SU-DHL-6 (cell line): ENCODE data around the gene ARHGAP28.

ENCODE experiments used
- H2AFZ ChIP-seq: fragments of 200-600 bp; sonication (generic); 2 replicates; pipeline ENCODE4 v1.6.1; 2014; ENCODE audit warnings: low read depth, mild to moderate bottlenecking, moderate library complexity, mixed read lengths, antibody characterized with exemption, low read length; ENCODE audit not compliant: severe bottlenecking
- H3F3A ChIP-seq: fragments of 200-600 bp; shearing (Covaris generic); 2 replicates; pipeline ENCODE4 v1.6.0; 2016; ENCODE audit warnings: antibody characterized with exemption, mild to moderate bottlenecking; ENCODE audit not compliant: insufficient read depth
- H3K27ac ChIP-seq: fragments of 200-600 bp; sonication (generic); 2 replicates; pipeline ENCODE4 v1.5.1; 2016; ENCODE audit warnings: low read depth, mild to moderate bottlenecking, low read length, moderate library complexity, mixed read lengths
- H3K27me3 ChIP-seq: fragments of 200-600 bp; sonication (generic), shearing (Covaris generic); 2 replicates; pipeline ENCODE4 v1.6.0; 2014; ENCODE audit warnings: mild to moderate bottlenecking, low read length
- H3K36me3 ChIP-seq: fragments of 200-600 bp; sonication (generic); 2 replicates; pipeline ENCODE4 v1.6.1; 2014; ENCODE audit warnings: mild to moderate bottlenecking, low read length, mixed read lengths
- H3K4me2 ChIP-seq: fragments of 300-600, 200-600 bp; shearing (Covaris generic), sonication (generic); 2 replicates; pipeline ENCODE4 v1.6.0; 2014; ENCODE audit warnings: low read length, low read depth, mild to moderate bottlenecking; ENCODE audit not compliant: poor library complexity, severe bottlenecking
- H3K4me3 ChIP-seq: fragments of 200-600 bp; sonication (generic); 2 replicates; pipeline ENCODE4 v1.5.1; 2014; ENCODE audit warnings: antibody characterized with exemption, low read length, mild to moderate bottlenecking, mixed read lengths; ENCODE audit not compliant: insufficient read depth, poor library complexity, severe bottlenecking
- H3K79me2 ChIP-seq: fragments of 200-600 bp; sonication (generic); 2 replicates; pipeline ENCODE4 v1.6.1; 2014; ENCODE audit warnings: mild to moderate bottlenecking, low read length, moderate library complexity; ENCODE audit not compliant: insufficient read depth
- H3K9ac ChIP-seq: fragments of 200-600 bp; sonication (generic); 2 replicates; pipeline ENCODE4 v1.7.0; 2014; ENCODE audit warnings: mild to moderate bottlenecking, low read length
- H3K9me2 ChIP-seq: fragments of 200-600 bp; sonication (generic); replicated peaks from 2 replicates; pipeline ENCODE4 v1.6.1; 2014; ENCODE audit warnings: low read length; ENCODE audit not compliant: insufficient read depth
- H3K9me3 ChIP-seq: fragments of 200-600 bp; sonication (generic); 2 replicates; pipeline ENCODE4 v1.6.1; 2014; ENCODE audit warnings: low read length, mixed read lengths; ENCODE audit not compliant: insufficient read depth
- H4K20me1 ChIP-seq: fragments of 200-600 bp; sonication (generic); 2 replicates; pipeline ENCODE4 v1.6.1; 2014; ENCODE audit warnings: low read depth, mild to moderate bottlenecking, antibody characterized with exemption, low read length, moderate library complexity, mixed read lengths
- CTCF ChIP-seq: fragments of 200-600 bp; sonication (generic); IDR thresholded peaks from one replicate; pipeline ENCODE4 v1.5.1; 2017; ENCODE audit warnings: antibody characterized with exemption, mild to moderate bottlenecking, low read length, moderate library complexity; ENCODE audit not compliant: insufficient read depth, poor library complexity, severe bottlenecking
- EZH2phosphoT487 ChIP-seq: fragments of 200-600 bp; sonication (generic), shearing (Covaris generic); conservative IDR thresholded peaks from 2 replicates; pipeline ENCODE4 v1.6.1; 2018; ENCODE audit warnings: mild to moderate bottlenecking, antibody characterized with exemption, low read length, moderate library complexity, mixed read lengths

The ARHGAP28 gene

GRCh38 chr18:6730416-6731221, 1.1 kb downstream of the ARHGAP28 start:
- H3K9me3 ChIP-seq = no peaks in the 10 kb centered on the region
- H2AFZ ChIP-seq = no peak overlapping the region
- H3K4me3 ChIP-seq = no peak overlapping the region
- no peak overlapping the region for H3K9ac ChIP-seq
- TF ChIP-seq EZH2phosphoT487 = no peak
- TF ChIP-seq CTCF = no peak
- no peaks in the 10 kb centered on the region for H4K20me1 ChIP-seq
- H3K27ac ChIP-seq = no peak overlapping the region
- no peaks in the 10 kb centered on the region for H3K36me3 ChIP-seq
- no peaks in the 10 kb centered on the region for H3K9me2 ChIP-seq
- no peaks in the 10 kb centered on the region for H3F3A ChIP-seq
- no peaks in the 10 kb centered on the region for H3K27me3 ChIP-seq
- H3K4me2 ChIP-seq = no peak overlapping the region
- H3K79me2 ChIP-seq = no peaks in the 10 kb centered on the region

- no peak overlapping the region for H3K27ac ChIP-seq
These were observed 1.7 kb downstream of the ARHGAP28 start for GRCh38 chr18:6731222-6731596.

GRCh38 chr18:6732952-6733351, 3.4 kb downstream of the ARHGAP28 start:
- no peaks in the 10 kb centered on the region for H3K27me3 ChIP-seq
- H3K4me2 ChIP-seq = no peak overlapping the region
- H2AFZ ChIP-seq = no peak overlapping the region
- H3K9me3 ChIP-seq = no peaks in the 10 kb centered on the region
- no peaks in the 10 kb centered on the region for H3K9me2 ChIP-seq
- no peaks in the 10 kb centered on the region for H3K79me2 ChIP-seq
- no peak overlapping the region for H3K9ac ChIP-seq
- H3K4me3 ChIP-seq = no peak overlapping the region
- no peaks in the 10 kb centered on the region for H4K20me1 ChIP-seq
- no peaks in the 10 kb centered on the region for H3K36me3 ChIP-seq
- no peaks in the 10 kb centered on the region for H3F3A ChIP-seq
- H3K27ac ChIP-seq = no peak overlapping the region
- TF ChIP-seq CTCF (no peak), EZH2phosphoT487 (no peak)

More at GRCh38 chr18:6731222-6731596, 1.7 kb downstream of the ARHGAP28 start:
- Histone ChIP-seq H3K9me3 (no peaks in the 10 kb centered on the region), H3K9ac (no peak overlapping the region), H3K4me3 (no peak overlapping the region), H3K36me3 (no peaks in the 10 kb centered on the region), H2AFZ (no peak overlapping the region), H3K4me2 (no peak overlapping the region), H3K79me2 (no peaks in the 10 kb centered on the region), H3K27me3 (no peaks in the 10 kb centered on the region), H4K20me1 (no peaks in the 10 kb centered on the region), H3F3A (no peaks in the 10 kb centered on the region), H3K9me2 (no peaks in the 10 kb centered on the region)
- TF ChIP-seq EZH2phosphoT487 (no peak), CTCF (no peak)
